Measurements from ENCODE around the gene DAG1. TPM values are rescaled to one million over a fixed set of nuclear protein-coding genes. Genes with fewer than 3 reads are reported as not detected.

DAG1 gene
- total RNA-seq, 1 donor from 2014 or later, result 88.2 TPM

GRCh38 chr3:49462222-49462621 is 7.8 kb upstream of the DAG1 start:
- intact Hi-C loops (cut with DNase I), result no loop called here

DNA sequence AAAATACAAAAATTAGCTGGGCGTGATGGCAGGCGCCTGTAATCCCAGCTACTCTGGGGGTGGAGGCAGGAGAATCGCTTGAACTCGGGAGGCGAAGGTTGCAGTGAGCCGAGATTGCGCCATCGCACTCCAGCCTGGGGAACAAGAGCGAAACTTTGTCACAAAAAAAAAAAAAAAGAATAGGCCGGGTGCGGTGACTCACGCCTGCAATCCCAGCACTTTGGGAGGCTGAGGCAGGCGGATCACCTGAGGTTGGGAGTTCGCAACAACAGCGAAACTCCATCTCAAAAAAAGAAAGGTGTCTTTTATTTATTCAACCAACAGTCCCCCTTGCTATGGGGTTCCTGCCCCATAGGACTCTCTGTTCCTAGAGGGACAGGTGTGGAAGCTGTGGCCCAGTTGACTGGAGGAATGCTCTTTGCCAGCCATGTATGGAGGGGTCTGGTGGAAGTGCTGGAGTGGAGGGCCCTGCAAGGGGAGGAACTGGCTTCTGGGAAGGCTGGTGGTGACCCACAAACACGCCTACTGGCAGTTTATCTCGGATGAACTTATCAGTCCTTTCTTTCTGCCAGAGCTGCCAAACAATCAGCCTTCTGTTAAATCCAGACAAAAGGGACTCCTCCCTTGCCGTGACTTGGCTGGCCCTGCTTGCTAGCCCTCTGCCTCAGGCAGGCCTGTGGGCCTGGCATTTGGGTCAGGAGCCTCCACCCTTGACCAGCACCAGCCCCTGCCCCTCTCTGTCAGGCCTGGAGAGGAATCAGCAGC is 4.6 kb upstream of the DAG1 start:
- H3K9me3 ChIP-seq, result no peaks in the 10 kb centered on the region
- intact Hi-C loops (cut with DNase I), result no loop called here
- DNase-seq (peak; percentile 78), ATAC-seq (no peak)
- H3K4me1 ChIP-seq, result peaks cover 23% of the 10 kb centered on the region
- TF ChIP-seq CTCF (IDR thresholded peaks at IDR 0.05), result no peak
- H3K36me3 ChIP-seq, result no peaks in the 10 kb centered on the region
- no peak overlapping the region for H3K4me3 ChIP-seq
- H3K27me3 ChIP-seq, result no peaks in the 10 kb centered on the region
- H3K27ac ChIP-seq, result peak overlapping the region; percentile 26

More at GRCh38 chr3:49462222-49462621, 7.8 kb upstream of the DAG1 start:
- TF ChIP-seq CTCF (IDR thresholded peaks at IDR 0.05), result no peak
- Histone ChIP-seq H3K27ac (peak overlapping the region; percentile 55), H3K9me3 (no peaks in the 10 kb centered on the region), H3K36me3 (no peaks in the 10 kb centered on the region), H3K27me3 (no peaks in the 10 kb centered on the region), H3K4me3 (no peak overlapping the region), H3K4me1 (peaks cover 8% of the 10 kb centered on the region)
- ATAC-seq, result no peak
- no peak for DNase-seq

- Histone ChIP-seq H3K27ac (peak overlapping the region; percentile 26), H3K36me3 (no peaks in the 10 kb centered on the region), H3K4me1 (peaks cover 27% of the 10 kb centered on the region), H3K27me3 (no peaks in the 10 kb centered on the region), H3K9me3 (no peaks in the 10 kb centered on the region), H3K4me3 (no peak overlapping the region)
- intact Hi-C loops (cut with DNase I), result no loop called here
- DNase-seq, result no peak
- no peak for TF ChIP-seq CTCF (IDR thresholded peaks at IDR 0.05)
- no peak for ATAC-seq
Observed at GRCh38 chr3:49466085-49466484, 4.0 kb upstream of the DAG1 start.

- peaks cover 32% of the 10 kb centered on the region for H3K4me1 ChIP-seq
- peak overlapping the region; percentile 49 for H3K4me3 ChIP-seq
- no peaks in the 10 kb centered on the region for H3K36me3 ChIP-seq
- no peaks in the 10 kb centered on the region for H3K27me3 ChIP-seq
- peak overlapping the region; percentile 93 for H3K27ac ChIP-seq
- DNase-seq (peak; percentile 87), ATAC-seq (peak; percentile 51)
- intact Hi-C loops (cut with DNase I), result no loop called here
- no peak for TF ChIP-seq CTCF (IDR thresholded peaks at IDR 0.05)
- H3K9me3 ChIP-seq, result no peaks in the 10 kb centered on the region
Observed at GRCh38 chr3:49469037-49469935, 781 bp upstream of the DAG1 start.

DNA sequence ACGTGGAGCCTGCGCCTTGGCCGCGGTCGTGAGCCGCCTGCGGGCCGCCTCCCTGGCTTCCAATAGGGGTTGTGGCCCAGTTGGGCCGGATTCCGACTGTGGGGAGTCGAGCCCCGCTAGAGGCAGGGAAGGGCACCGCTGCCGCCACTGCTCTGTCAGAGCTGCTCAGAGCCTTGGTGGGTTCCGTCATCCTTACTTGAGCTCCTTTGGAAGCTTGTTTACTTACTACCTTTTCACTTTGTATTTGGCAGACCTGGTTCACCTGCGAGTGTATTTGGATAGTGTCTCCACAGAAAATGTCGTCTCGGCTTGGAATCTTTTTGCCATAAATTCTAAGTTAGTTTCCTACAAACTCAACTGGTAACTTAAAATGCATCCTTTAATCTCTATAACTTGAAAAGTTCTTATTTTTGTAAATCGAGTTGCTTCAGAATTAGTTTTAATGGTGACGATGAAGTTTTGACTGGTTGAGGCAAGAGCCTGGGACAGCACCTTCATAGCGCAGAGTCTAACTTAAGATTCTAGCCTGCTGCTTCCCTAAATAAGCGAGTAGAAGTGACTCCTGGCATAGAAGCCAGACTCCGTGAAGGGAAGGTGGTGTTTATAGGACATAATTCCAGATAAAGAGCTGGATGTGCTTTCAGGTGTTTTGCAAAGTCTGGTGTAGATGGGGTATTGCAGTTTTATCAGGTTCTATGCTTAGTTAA is 800 bp downstream of the DAG1 start:
- no peak for TF ChIP-seq CTCF (IDR thresholded peaks at IDR 0.05)

More for the DNA sequence above, 800 bp downstream of the DAG1 start:
- H3K9me3 ChIP-seq, result no peaks in the 10 kb centered on the region
- intact Hi-C loops (cut with DNase I), result no loop called here
- H3K4me3 ChIP-seq, result peak overlapping the region; percentile 95
- DNase-seq, result no peak
- H3K36me3 ChIP-seq, result no peaks in the 10 kb centered on the region
- H3K27ac ChIP-seq, result peak overlapping the region; percentile 94
- no peaks in the 10 kb centered on the region for H3K27me3 ChIP-seq
- ATAC-seq, result no peak
- H3K4me1 ChIP-seq, result peaks cover 32% of the 10 kb centered on the region
